HK-2 (cell line): ENCODE measurements around the gene HSH2D.
"Not testable (repeated sequence)": the region's sequence is repeated elsewhere in the genome, so short reads cannot be mapped to it uniquely, and the experiment has no call there.

Experiments used
- DNase-seq: peaks from one replicate; pipeline ENCODE4 v3.0.0-alpha.2; 2018; ENCODE audit not compliant: unreplicated experiment

The HSH2D gene, protein sequence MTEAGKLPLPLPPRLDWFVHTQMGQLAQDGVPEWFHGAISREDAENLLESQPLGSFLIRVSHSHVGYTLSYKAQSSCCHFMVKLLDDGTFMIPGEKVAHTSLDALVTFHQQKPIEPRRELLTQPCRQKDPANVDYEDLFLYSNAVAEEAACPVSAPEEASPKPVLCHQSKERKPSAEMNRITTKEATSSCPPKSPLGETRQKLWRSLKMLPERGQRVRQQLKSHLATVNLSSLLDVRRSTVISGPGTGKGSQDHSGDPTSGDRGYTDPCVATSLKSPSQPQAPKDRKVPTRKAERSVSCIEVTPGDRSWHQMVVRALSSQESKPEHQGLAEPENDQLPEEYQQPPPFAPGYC

DNA sequence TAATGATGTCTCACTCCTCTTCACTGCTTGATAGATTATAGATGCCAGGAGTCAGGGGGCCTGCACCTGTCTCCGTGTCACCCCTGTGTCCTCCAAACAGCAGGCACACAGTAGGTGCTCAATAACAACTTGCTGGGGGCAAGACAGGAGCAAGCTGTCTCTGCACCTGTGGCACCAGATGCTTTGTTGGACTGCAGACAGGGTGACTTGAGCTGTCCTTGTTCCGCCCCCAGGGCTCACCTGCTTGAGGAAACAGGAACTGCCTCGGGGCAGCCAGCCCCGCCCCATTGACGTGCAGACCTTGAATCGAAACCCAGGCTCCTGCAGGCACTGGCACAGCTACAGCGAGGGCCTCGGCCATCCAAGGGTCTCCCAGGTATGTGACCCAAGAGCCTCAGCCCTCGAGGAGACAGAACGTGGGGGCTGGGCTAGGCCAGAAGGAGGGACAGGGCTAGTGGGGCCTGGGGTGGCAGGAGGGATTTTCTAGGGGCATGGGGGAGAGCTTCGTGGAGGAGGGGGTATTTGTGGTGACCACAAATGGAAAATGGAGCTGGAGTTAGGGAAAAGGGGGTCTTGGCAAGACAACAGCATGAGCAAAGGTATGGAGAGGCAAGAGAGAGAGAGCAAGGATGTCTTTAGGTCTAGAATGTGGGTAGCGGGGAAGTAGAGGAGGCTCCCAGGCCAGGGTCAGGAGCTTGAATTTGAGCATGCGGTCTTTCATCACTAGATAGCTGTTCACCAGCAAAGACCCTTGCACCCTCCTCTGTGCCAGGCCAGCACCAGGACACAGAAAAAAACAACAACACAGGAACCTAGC is at the start of gene HSH2D:
Gene HSH2D, plus strand, starts transcription at position 287 of the 817 bp plus-strand sequence. CDS start 5,066 bp downstream, outside the sequence.
- DNase-seq, result no peak

DNA sequence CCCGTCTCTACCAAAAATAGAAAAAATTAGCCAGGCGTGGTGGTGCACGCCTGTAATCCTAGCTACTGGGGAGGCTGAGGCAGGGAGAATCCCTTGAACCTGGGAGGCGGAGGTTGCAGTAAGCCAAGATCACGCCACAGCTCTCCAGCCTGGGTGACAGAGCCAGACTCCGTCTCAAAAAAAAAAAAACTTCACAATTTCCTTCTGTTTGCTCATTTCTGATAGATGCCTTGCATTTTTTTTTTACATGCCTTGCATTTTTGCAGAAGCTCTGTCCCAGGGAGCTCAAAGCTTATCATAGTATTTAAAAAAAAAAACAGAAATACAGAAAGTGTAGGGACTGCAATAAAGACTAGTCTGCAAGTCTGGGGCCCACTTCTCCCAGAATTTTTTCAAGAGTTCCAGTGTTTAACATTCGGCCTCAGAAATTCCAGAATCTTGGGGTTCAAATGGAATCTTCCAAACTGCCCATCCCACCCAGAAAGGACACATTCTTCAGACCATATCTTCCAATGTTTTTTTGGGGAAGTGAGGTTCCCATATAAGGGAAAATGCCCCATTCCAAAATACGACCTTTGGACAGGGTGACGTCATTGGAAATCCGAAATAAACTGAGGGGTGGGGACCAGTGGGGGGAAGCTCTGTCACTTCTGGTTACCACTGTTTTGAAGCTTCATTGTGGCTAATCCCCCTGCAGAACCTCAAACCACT is 49.0 kb upstream of the HSH2D start:
- no peak for DNase-seq

DNA sequence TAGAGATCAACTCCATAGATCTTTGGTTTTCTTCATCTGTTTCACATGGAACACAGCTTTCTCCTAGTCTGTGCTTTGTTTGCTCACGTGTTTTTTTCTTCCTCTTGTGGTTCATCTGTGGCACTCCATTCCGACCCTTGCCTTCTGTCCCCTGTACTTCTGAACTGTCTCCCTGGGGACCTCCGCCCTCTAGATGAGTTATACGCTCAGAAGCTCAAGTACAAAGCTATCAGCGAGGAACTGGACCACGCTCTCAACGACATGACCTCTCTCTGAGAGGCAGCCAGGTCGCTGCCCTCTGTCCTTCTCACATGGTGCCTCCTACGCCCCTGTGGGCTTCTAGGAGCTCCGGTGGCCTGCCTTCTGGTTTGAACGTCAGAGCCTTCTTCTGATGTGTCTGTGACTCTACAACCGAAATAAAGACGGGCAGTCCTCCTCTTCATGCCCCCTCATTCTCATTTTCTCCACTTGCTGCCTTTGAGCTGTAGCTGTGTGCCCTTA is 48.4 kb upstream of the HSH2D start:
- no peak for DNase-seq

DNA sequence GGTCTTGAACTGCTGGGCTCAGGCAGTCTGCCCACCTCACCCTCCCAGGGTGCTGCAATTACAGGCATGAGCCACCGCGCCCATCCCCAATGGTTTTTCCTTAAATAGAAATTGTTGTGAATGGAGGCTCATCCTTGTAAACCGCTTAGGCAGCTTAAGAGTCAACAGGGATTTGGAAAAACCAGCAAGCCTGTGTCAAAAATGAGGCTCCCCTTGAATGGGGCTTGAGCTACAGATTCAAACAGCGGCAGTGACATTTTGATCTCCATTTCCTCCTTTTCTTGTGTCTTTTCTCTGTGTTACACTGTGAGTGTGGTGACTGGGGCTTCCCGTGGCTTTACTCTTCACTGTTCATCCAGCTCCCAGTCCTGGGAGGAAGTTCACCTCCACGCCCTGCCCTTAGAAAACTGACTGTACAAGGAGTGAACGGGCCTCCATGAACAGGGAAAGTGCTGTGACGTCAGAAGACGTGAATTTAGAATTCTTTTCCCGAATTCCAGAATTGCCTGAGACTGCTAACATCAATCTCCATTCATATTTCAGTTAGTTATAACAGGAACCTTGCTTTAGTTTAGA is 47.1 kb upstream of the HSH2D start:
- no peak for DNase-seq

DNA sequence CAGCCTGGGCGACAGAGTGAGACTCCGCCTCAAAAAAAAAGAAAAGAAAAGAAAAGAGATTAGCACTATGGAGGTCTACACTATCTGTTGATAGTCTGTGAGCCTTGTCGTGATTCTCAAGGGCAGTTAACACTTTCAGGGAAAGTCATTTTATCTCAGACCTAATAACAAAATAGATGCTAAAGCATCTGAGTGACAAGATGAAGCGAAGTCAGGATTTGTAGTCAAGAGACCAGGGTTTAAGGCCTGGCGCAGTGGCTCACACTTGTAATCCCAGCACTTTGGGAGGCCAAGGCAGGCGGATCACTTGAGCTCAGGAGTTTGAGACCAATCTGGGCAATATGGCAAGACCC is 45.1 kb upstream of the HSH2D start:
- no peak for DNase-seq

DNA sequence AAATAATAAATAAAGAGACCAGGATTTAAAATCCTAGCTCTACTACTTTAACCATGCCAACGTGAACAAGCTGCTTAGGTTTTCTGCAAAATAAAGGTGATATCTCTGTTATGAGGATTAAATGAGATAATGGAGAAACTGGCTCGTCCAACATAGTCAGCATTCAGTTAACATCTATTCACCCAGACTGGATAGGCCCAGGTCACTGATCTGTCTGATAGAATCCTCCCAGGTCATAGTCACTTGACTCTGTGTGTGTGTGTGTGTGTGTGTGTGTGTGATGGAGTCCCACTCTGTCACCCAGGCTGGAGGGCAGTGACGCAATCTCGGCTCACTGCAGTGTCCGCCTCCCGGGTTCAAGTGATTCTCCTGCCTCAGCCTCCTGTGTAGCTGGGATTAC is 44.7 kb upstream of the HSH2D start:
- DNase-seq, result no peak

DNA sequence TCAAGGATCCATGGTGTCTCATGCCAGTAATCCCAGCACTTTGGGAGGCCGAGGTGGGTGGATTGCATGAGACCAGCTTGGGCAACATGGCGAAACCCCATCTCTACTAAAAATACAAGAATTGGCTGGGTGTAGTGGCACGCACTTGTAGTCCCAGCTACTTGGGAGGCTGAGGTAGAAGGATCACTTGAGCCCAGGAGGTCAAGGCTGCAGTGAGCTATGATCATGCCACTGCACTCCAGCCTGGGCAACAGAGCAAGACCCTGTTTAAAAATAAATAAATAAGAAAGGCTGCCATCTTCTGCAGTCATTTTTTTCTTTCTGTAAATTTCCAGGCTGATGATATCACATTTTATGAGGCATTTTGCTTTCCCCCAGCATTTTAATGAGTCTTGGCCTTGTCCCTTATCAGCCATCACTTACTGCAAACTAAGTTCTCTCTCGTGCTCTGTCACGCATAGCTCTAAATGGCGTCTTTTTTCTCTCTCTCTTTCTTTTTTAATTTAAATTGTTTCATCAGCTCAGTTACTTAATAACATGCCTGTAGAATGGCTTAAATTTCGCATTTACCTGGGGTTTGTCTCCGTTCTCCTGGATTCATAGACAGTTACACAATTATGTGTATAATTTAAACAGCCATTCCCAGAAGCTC is 44.0 kb upstream of the HSH2D start:
- not testable (repeated sequence) for DNase-seq

DNA sequence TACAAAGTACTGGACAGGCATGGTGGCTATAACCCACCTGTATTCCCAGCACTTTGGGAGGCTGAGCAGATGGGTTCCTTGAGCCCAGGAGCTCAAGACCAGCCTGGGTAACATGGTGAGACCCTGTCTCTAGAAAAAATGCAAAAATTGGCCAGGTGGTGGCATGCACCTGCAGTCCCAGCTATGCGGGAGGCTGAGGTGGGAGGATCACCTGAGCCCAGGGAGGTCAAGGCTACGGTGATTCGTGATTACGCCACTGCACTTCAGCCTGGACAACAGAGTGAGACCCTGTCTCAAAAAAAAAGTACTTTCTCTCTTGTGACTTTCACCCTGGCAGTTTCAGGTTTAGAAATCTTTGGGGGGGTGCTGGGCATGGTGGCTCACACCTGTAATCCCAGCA is 43.0 kb upstream of the HSH2D start:
- DNase-seq, result no peak

DNA sequence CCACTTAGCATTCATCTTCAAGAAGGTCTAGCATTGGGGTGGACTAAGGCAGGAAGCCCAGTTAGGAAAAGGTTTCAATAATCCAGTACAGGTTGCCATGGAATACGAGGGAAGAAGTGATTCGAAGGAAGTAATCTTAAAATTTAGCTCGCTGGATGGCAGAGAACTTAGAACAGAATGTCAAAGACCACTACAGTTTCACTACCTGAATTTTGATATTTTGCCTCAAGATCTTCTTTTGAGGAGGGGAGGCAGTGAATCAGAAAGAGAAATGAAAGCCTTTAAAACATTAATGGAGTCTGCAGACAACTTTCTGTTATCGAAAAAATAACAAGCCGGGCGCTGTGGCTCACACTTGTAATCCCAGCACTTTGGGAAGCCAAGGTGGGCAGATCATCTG is 38.8 kb upstream of the HSH2D start:
- DNase-seq, result no peak

DNA sequence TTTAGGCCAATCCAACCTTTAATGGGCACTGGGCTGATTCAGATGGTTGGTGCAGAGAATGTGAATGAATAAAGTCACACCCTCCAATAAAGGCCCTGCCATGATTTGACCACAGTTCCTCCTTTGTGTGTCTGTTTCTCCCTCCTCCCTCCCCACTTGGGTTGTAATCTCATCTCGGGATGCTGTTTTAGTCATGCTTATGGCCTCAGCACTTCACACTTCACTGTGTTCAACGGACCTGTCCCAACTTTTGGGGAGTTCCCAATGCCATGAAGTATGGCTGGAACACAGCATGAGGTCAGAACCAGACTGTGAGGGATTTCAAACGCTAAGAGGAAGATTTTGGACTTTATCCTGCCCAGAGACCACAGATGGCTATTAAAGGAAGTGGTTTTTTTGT is 37.4 kb upstream of the HSH2D start:
- peak; percentile 35 for DNase-seq

DNA sequence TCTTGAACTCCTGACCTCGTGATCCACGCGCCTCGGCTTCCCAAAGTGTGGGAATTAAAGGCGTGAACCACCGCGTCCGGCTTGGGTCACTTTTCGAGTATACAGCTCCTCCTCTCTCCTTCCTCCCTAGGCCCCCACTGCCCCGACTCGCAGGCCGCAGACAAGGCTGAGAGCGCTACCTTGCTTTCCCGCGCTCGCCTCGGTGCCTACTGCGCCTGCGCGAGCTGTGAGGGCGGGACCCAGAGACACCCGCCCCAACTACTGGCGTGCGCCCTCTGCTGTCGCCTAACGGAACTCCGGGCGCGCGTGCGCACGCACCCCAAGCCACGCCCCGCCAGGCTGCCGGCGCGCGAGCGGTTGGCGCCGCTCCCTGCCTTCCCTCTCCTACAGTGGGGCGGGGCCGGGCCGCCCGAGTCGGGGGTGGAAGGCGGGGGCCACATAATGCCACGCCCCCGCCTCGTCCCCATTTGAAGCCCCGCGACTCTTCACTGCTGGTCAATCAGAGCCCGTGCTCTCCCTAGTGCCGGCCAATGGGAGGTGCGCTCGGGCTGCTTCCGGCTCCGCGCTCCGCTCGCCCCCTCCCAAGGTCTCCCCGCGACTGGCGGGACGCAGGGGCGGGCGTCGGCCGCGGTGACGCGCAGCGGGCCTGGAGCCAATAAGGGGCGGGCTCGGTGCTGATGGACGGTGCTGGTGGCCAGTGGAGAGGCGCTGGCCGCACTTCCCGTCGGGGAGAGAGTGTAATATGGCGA is 32.2 kb upstream of the HSH2D start, which contains the start of gene RAB8A:
Gene RAB8A, plus strand, starts transcription at position 730 of the 749 bp plus-strand sequence. Its CDS starts 13 bp downstream, at position 743.
- peak; percentile 99 for DNase-seq

DNA sequence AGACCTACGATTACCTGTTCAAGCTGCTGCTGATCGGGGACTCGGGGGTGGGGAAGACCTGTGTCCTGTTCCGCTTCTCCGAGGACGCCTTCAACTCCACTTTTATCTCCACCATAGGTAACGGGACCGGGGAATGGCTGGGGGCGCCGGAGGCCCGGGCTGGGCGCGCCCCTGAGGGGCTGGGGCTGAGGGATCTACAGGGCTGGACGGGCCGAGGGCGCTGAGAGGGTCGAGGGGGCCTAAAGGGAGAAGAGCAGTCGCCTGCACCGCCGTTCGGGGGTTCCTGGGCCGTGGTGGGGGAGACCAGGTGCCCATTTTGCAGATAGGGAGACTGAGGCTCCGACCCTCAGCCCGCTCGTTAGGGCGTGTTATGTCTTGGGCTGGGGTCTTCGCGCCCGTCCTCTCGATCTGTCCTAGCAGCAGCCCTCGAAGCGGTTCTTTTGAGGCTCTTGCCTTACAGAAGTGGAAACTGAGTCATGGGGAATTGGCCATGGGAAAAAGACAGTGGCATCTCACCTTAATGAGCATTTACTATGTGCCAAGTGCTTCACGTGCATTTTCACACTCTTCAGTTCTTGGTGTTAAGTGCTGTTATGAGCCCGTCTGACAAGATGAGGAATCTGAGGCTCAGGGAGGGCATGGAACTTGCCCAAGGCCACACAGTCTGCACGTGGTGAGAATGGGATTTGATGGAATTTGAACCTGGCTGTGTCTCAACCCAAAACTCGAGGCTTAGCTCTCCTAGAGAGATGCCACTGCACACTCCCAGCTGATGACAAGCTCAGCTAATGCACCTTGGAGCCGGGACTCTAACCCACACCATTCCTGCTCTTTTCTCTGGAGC is 31.4 kb upstream of the HSH2D start:
- no peak for DNase-seq

DNA sequence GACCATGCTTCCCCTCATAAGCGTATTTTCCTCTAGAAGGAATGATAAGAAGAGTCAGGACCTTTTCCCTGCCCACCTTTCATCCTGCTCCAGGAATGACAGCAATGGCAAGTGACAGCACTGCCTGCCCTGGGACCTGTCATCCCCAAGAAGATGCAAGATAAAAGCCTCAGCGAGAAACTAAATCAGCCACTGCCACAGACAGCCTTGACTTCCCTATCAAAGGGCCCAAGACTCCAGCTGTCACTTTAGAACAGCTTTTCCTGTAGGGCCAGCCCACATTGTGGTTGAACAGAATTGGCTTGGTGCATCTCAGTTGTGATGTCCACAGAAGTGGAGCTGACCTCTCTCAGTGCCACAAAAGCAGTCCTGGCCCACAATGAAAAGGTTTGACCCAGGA is 30.7 kb upstream of the HSH2D start:
- DNase-seq, result no peak

DNA sequence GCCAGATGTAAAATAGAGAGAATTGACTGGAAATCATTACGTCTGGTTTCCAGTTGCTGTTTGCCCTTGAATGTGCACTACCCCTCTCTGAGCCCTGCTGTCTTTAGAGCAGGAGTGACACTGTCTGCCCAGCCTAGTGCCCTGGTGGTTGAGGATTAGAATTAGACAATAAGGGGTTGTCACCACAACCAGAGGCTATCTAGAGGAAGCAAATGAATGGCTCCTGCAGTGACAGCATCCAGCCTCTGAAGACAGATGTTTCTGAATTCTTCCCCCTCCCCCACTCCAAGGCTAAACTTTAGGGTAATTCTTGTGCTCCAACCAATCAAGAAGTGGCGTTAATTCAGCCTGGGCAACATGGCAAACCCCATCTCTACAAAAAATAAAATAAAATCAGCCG is 29.8 kb upstream of the HSH2D start:
- no peak for DNase-seq

DNA sequence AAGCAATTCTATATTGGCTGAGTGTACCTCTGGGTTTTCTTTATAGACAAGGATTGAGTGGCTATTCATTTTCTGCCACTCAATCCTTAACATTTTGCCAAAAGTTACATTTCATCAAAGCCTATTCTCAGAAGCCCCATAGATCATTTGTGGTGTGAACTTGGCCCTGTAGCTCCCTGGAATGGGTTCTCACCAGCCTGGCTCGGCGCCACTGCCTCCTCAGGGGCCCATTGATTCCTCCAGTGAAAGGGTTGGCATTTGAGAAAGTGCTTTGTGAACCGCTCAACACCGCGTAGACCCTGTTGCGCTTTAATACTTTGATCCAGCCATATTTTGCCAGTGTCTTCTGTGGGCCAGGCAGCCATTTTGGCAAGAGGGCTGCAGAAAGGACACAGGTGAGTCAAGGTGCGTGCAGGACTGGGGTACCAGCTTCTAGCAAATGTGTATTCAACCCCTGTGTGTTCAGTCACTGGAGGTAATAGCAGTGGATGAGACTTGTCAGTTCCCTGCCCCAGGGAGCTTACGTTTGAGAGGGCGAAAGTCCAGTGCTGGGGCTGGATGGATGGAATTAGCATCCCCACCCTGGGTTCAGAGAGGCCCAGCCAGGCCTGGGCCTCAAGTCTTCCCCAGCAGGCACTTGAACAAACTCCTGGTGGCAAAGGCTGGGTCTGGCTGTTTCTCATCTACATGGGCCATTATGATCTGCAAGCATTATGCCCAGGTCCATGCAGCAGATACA is 28.0 kb upstream of the HSH2D start:
- DNase-seq, result no peak

DNA sequence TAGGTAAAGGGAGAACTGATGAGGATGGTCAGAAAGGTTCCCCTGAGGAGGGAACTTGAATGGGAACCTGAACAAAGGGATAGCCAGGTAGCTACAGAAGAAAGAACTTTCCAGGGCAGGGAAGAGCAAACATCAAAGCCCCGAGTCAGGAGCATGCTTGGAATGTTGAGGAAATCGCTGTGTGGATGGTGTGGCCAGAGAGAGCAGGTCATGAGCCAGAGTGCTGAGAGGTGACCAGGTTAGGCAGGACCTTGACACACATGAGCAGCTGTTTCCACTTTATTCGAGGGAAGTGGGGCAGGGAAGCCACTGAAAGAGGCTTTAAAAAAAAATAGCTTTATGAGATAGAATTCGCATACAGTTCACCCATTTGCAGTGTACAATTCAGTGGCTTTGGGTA is 27.4 kb upstream of the HSH2D start:
- DNase-seq, result no peak

DNA sequence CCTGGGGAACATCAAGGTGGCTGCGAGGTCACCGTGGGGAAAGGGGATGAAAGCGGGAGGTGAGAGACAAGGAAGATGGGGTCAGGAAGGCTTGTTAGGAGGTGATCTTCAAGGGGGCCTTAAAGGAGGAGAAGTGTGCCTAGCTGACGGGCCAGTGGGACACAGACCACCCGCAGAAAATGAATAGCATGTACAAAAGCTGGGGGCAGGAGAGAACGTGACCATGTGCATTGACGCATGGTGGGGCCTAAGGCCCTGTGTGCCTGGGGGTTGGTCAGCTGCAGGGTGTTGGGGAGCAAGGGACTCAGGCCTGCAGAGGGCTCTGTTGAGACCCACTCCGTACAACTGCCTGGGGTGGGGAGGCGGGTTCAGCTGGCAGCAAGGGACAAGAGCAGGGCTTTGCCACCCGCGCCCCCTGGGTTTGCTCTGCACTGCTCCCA is 25.9 kb upstream of the HSH2D start:
- DNase-seq, result no peak

DNA sequence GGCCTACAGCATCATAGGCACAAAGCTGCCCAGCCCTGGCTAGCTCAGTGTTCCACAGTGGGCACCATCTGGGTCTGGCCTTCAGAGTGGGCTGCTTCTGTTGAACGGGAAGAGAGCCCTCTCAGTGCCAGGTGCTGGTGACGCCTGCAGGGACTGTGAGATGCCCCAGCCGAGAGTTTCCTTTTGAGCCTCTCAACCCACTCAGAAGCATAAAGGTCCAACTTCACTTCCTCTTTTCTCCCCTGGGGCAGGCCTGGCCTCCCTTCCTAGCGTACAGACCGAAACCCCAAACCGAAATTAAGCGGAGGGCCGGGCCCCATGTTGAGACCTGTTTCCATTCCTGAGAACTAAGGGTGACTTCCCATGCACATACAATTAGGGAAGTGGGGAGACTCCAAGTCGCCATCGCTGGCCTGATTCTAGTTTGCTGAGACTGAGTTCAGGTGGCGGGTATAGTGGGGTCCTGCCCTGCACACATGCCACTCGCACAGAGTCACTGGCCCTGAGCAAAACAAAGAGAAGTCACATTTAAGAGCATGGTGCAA is 24.9 kb upstream of the HSH2D start:
- DNase-seq, result no peak
